COLO829 (cell line): Measurements from ENCODE around the gene NRGN.

Experiments used
- DNase-seq: peaks from one replicate; pipeline ENCODE4 v3.0.0; 2012; ENCODE audit warnings: low spot score

Gene NRGN

DNA sequence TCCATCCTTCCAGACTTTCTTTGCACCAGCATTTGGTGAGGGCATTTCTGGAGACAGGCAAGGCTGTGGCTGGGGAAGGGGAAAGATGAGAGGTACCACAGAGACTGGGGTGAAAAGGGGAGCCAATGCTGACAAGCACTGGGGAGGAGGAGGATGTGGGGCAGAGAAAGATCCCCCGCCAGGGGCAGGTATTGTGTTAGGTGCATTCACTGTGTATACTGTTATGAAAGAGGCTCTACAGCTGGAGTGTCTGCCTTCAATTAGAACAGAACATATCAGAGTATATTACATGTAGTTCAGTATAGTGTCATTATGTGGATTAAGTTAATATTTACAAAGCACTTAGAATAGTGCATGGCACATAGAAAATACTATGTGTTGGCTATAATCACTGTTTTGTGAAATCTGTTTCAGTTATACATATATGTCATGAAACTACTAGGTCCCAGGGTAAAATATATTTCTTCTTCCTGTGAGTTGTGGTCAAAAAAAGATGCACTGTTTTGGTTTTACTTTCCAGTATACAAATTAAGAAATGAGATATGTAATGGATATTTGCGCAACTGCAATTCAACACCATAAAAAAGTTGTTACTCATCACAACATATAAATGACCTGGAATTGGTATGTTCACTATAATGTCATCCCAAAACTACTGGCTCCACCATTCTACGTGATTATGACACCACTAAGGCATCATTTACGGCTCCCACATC is 52.0 kb downstream of the NRGN start:
- DNase-seq = no peak

DNA sequence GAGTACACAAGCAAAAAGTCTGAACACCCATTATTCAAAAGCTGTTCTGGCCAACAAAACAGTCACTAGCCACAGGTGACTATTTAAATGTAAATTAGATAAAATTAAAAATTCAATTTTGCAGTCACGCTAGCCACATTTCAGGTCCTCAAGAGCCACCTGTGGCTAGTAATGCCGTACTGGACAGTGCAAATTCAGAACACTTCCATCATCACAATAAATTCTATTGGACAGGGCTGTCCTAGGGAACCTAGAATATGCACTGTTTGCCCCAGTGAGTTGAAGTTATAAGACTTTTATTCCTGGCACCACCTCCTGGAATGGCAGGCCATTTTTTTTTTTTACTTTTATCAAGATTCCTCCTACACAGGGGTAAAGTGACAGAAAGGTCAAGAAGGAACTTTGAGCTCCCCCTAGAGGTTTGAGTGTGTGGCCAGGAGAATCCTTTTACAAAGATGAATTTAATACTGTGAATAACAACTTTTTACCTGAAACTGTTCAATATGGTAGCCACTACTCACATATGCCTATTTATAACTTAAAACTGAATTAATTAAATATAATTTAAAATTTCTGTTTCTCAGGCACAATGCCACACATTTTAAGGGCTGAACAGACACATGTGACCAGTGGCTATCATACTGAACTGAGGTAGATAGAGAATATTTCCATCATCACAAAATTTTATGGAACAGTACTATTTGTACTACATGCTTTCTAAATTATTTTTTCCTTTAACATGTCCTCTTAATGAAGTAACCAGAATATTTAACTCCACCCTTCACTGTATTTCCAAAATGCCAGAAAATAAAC is 53.9 kb downstream of the NRGN start:
- peak; percentile 37 for DNase-seq

DNA sequence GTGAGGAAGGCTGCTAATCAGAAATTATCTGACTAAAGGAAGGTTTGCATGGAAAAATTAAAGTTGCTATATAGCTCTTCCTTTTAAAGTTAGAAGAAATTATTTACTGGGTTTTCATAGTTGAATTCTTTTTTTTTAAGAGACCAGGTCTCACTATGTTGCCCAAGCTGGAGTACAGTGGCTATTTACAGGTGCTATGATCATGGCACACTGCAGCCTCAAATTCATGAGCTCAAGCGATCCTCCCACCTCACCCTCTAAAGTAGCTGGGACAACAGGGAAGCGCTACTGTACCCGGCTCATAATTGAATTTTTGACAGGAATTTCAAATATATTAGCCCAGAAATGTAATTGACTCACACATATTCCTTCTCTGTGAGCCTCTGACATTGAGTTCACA is 56.6 kb downstream of the NRGN start:
- DNase-seq = no peak
